Measurements from ENCODE around the gene KRTAP29-1.
"Not testable (repeated sequence)": the region's sequence is repeated elsewhere in the genome, so short reads cannot be mapped to it uniquely, and the experiment has no call there.

KRTAP29-1 gene, protein sequence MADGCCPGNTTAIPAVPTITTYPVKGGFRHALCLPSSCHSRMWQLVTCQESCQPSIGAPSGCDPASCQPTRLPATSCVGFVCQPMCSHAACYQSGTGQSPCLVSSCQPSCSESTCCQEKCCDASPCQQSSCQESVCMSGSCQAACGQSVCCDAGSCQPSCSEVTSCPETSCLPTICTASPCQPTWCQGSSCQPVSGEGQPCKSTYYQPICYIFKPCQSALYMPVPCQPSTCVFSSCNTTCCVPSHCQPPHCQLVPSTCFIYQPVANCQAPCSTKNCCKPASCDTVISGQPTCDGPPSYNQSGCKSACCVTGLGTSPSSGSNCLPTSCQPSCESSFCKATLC

DNA sequence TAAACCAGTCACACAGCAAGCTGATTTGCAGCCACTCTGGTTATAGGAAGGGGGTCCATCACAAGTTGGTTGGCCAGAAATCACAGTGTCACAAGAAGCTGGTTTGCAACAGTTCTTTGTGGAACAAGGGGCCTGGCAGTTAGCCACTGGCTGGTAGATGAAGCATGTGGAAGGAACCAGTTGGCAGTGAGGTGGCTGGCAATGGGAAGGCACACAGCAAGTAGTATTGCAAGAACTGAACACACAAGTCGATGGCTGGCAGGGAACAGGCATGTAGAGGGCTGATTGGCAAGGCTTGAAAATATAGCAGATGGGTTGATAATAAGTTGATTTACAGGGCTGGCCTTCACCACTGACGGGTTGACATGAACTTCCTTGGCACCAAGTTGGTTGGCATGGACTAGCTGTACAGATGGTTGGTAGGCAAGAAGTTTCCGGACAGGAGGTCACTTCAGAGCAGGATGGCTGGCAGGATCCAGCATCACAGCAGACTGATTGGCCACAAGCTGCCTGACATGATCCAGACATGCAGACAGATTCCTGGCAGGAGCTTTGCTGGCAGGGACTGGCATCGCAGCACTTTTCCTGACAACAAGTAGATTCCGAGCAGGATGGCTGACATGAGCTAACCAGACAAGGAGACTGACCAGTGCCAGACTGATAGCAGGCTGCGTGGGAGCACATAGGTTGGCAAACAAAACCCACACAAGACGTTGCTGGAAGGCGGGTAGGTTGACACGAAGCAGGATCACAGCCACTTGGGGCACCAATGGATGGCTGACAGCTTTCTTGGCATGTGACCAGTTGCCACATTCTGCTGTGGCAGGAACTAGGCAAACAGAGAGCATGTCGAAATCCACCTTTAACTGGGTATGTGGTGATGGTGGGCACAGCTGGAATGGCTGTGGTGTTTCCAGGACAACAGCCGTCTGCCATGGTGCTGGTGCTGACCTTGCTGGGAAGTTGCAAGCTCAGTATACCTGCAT, at the start of gene KRTAP29-1:
KRTAP29-1 (minus strand) TSS at position 936 of the 986 bp plus-strand sequence; CDS start at position 936, 0 bp downstream.
- no peak for DNase-seq

DNA sequence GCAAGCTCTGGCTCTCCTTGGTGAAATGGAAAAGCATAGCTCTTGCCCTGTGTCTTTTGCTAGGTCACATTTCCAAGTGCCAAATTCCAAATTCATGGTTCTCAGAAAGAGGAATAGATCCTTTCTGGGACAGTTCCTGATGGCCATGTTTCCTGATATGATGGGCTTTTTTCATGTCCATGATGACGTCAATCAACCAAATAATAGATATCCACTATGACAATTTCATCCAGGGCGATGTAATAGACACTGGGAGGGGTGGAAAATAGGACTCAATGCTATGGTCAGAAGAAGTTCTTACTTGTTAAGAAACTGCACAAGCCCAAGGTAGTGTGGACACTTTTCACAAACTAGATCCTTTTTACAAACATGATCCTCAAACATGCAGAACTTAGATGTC, 48.5 kb upstream of the KRTAP29-1 start:
- DNase-seq = no peak

DNA sequence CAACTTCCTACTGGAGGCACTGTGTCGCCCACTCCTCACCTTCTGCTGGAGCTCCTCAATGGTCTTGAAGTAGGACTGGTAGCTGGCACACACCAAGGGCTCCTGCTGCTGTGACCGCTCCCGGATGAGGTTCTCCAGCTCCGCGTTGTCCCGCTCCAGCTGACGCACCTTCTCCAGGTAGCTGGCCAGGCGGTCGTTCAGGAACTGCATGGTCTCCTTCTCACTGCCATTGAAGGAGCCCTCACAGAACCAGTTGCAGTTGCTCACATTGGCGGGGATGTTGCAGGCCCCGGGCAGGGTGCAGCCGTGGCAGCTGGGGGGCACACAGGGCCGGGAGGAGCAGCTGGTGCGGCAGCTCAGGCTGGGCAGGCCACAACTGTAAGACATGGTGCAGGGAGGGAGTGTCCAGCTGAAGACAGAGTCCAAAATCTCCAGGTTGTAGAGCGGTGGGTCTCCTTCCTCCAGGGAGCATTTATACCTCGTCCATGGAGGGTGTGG, 47.8 kb upstream of the KRTAP29-1 start, which contains the start of gene KRT33A:
KRT33A (minus strand) TSS at position 448 of the 498 bp plus-strand sequence; CDS start at position 387, 61 bp downstream.
- DNase-seq = not testable (repeated sequence)

DNA sequence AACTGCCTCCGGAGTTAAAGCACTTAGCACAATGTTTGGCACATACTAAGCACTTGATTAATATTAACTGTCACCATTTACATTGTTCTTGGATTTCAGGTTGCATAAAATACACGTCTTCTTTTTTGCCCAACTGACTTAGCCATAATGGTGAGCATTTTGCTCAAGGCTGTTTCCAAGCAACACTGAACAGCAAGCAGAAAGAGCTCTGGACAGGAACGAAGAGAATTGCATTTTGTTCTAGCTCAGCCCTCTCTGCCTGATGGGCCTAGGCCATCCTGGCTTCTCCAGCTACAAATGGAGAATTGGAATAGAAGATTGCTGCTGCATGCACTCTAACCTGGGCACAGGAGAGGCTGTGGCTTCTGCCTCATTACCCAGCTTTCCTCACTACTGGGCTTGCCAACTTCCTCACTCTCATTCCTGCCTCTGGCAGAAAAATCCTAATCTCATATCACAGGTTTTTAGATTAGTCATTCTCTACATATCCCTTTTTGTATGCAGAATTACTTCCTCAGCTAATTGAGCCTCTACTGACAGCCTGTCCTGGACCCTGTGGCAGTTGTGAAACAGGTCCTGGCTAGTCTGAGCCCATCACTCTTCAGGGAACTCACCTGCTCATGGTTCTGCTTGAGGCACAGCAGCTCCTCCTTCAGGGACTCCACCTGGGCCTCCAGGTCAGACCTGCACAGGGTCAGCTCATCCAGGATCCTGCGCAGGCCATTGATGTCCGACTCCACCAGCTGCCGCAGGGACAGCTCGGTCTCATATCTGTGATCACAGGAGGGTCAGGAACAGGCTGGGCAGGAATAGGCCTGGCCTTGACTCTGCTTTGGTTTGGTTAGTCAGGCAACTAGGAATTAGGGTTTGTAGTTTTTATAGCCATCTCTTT, 45.5 kb upstream of the KRTAP29-1 start:
- DNase-seq = no peak

DNA sequence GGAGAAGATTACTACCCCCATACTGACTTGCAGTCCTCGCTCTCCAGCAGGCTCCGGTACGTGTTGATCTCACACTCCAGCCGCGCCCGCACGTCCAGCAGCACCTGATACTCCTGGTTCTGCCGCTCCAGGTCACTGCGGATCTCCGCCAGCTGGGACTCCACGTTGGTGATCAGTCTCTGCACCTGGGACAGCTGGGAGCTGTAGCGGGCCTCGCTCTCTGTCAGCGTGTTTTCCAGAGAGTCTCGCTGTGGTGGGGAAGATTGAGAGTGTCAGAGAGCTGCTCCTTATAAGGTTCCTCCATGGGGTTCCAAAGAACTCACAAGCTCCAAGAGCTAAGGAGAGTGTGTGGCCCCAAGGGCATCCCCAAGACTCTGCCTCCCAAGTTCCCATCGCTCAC, 43.8 kb upstream of the KRTAP29-1 start:
- not testable (repeated sequence) for DNase-seq

DNA sequence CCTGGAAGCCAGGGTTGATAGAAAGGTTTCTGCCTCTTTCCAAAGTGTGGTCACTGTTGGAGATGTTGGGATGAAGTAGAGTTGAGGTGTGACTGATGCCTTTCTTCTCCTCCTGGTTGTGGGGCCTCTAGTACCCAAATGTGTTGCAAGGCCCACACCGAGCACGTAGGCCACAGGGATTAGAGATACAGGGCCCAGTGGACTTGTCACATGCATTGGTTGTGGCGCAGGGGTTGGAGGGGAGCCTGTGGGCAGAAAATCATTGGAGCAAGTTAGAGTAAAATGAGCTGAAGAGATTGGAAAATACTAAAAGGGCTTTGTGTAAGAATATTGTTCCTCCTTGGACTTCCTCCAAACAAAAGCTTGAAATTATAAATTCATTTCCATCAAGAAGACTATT, 43.3 kb upstream of the KRTAP29-1 start:
- DNase-seq = no peak

DNA sequence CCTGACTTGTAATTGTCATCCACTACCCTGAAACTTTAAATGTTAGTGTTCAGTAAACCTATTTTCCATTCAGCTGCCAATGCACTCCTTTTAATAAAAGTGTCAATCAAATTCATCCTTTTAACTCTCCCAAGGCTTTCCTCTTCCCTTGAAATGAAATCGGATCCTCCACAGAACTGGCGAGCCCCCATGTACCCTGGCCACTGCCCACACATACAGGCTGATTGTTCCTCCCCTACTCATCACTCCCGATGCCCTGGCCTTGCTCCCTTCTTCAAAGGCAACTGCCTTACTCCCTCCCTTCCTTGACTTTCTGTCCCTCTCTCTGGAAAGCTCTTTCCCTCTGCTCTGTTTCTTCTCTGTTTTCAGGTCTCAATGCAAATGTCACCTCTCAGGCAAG, 40.4 kb upstream of the KRTAP29-1 start:
- no peak for DNase-seq

DNA sequence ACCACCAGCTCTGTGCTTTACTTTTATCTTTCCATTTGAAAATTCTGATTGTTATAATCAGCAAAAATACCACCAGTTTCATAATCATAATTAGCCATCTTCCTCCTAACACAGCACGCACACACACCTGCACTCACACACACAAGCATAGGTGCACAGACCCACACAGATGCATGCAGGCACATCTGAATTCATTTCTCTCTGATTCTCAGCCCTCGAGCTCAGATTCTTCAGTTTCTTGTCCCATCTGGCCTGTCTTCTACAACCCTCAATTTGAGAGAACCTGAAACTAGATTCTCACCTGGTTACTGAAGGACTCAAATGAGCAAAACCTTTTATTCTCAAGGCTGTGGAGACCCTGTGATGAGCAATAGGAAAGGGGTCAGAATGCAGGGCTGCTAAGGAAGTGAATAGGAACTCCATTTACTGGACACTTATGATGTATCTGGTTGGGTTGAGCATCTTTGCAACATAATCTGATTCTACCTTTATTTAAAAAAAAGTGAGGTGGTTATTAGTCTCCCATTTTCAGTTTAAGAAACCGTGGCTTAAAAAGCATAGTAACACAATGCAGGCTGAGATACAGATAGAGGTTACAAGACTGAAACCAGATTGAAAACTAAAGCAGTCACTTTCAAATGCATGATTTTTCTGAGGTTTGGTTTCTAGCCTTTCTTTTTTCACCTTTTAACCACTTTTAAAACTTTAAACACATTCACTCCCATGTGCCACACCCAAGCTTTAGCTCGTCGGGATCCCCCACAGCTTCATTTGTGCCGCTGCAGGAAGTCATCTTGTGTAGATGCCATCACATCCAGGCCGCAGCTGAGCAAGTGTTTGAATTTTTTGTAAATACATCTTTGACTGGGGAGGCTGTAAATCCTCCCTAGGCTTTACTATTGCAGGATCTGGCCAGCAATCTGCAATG, 38.5 kb upstream of the KRTAP29-1 start:
- DNase-seq = no peak

DNA sequence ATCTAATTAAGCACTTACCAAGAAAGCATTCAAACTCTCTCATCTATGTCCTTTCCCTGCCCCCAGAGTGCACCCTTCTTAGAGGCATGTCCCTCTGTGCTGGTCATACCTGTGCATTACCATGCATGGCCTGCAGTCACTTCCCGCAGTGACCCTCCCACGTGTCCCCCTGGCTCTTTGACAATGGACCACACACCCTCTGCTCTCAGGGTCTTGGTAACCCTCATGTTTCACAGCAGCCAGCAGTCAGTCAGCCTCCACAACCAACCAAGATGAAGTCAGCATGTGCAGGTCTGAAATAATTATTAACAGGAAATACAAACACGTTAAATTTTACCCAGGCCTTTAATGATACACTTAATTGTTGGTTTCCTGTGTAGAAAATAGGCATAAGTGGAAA, 37.8 kb upstream of the KRTAP29-1 start:
- no peak for DNase-seq

DNA sequence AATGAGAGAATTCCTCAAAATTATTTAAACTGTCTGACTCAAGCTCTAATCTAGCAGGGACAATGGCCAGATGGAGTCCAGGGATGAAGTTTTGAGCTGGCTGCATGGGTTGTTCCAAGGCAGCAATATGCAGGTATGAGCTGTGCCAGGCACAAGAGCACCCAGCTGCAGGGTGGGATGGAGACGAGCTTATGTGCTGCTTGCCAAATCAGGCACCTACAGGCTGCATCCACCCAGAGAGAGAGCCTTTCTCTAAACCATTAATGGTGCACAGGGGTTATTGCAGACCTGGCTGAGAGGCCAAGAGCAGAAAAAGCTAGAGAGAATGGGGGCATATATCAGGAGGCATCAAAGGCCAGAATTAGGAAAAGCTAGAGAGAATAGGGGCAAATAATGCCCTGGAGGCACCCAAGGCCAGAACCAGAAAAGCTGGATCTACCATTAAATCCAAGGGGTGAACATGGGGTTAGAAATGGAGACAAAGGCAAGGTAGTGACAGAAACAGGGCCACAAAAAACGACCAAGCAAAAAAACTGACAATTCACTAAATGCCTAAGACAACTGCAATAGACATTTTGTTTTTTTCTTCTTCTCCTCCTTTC, 37.0 kb upstream of the KRTAP29-1 start:
- no peak for DNase-seq

DNA sequence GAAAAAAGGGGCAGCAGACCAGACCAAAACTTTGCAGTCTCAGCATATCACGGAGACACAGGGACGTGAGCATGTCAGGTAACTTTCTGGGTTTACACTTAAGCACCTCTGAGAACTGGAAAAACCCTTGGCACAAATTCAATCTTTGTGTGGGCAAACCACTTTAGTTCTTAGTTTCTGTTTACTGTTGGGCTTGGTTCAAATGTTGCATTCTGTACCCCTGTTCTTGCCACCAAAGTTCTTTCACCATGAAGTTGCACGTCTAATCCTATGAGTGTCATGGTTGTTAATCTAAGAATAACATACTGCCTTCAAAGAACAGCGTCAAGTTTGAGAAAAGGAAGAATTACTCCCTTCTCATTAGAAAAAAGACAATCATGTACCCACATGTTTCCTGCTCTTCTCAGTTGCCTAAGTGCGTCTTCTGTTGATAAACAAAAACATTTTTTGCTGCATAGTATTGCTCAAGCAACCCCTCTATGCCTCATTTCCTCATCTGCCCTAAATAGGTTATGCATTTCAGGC, 36.4 kb upstream of the KRTAP29-1 start:
- DNase-seq = no peak

DNA sequence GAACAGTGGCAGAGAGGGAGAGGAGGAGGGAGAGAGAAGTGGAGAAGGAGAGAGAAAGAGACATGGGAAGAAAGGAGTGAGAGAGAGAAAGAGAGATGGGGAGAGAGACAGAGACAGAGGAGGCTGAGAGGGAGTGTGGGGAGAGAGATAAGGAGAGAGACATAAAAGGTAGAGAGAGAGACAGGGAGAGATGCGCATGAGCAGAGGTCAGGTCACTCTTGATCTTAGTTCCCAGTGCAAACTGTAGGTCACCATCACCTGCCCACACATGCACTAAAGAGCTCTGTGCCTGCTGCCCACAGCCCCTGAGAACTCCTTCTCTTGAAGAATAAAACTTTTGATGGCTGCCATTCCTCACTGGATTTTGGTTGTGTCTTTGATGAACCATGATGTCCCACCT, 33.1 kb upstream of the KRTAP29-1 start:
- DNase-seq = no peak

DNA sequence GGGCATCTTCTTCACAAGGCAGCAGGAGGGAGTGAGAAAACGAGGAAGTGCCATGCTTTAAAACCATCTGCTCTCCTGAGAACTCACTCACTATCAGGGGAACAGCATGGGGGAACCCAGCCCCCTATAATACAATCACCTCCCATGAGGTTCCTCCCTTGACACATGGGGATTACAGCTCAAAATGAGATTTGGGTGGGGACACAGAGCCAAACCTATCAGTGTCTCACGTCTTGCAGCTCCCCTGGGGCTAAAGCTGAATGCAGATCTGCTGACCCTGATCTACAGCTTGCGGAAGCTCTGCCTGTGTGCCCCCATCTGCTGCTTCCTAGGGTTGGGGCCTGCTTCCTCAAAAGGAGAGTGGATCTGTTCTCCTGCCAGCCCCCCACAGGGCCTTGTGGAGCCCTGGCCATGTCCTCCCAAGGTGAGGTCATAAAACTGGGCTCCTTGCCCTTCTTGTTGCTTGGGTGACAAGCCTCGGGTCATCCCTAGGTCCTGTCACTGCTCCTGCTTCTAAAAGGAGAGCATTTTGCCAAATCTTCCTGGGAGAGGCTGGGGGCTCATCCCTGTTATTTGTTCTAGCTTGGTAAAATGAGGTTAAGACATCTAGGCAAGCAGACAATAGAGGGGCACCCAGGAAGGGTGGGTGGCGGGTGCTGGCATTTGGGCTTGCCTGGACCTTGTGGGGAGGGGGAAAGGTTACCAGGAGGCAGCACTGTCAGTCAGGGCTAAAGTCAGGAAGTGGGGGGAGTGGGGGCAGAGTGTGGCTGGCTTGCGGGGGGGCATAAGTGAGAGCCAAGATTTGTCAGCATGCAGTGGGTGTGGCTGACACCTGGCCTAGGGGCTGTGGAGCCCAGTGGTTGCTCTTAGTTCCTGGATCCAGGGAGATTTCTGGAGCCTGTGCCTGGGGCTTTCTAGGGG, 32.0 kb upstream of the KRTAP29-1 start:
- no peak for DNase-seq

DNA sequence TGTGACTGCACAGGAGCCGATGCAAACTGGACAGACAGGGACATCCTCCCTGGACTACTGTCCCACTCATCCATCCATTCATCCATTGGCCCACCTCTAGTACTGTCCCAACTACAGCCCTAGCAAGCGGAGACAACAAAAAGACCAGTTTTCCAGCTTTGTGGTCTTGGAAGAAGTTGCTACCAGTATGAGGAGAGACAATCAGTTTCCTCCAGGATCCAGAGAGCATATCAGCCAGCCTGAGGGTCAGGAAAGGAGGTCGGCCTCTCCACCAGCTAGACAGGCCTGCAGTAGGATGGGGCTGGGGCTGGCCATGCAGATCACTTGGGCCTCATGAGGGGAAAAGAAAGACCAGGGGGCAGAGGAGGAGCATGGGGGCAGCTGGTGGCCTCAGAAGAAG, 31.2 kb upstream of the KRTAP29-1 start:
- no peak for DNase-seq

DNA sequence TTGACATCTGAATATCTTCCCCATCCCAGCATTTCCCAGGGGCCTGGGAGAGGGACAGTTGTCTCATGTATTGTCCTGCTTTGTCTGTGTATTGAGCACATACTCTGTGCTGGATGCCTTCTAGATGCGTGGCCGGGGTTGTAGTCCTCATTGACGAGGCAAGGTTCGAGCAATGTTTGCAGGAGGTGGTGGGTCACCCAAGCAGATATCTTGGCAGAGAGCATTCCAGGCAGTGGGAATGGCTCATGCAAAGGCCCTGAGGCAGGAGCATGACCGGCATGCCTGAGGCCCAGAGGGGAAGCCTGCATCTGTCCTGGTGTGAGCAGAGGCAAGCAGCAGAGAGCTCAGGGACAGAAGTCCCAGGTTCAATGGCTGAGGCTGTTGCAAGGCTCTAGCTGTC, 30.4 kb upstream of the KRTAP29-1 start:
- DNase-seq = no peak

DNA sequence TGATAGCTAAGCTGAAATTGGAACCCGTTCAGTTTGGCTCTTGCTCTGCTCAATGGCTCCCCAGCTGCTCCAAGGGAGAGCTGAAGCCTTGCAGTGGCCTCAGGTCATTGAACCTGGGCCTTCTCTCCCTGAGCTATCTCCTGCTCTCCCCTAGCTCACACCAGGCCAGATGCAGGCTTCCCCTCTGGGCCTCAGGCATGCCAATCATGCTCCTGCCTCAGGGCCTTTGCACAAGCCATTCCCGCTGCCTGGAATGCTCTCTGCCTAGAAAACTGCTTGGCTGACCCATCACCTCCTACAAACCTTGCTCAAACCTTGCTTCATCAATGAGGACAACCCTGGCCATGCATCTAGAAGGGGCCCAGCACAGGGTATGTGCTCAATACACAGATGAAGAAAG, 29.6 kb upstream of the KRTAP29-1 start:
- no peak for DNase-seq

DNA sequence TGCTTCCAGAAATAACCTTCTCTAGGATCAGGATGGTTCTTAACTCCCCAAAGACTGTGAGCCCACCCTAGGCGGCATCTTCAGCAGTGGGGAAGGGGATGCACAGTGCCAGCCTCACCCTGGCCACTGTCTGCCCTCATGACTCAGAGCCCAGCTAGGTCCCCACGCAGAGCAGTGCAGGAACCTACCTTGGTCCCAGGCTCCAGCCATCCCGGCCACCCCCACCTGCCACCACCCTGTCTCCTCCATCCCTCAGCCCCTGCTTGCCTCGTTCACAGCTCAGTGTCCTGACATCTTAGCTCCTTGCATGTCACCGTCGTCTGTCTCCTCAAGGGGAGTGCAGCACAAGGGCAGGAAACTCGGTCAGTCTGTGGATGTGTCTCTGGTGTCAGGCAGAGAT, 29.0 kb upstream of the KRTAP29-1 start:
- no peak for DNase-seq

DNA sequence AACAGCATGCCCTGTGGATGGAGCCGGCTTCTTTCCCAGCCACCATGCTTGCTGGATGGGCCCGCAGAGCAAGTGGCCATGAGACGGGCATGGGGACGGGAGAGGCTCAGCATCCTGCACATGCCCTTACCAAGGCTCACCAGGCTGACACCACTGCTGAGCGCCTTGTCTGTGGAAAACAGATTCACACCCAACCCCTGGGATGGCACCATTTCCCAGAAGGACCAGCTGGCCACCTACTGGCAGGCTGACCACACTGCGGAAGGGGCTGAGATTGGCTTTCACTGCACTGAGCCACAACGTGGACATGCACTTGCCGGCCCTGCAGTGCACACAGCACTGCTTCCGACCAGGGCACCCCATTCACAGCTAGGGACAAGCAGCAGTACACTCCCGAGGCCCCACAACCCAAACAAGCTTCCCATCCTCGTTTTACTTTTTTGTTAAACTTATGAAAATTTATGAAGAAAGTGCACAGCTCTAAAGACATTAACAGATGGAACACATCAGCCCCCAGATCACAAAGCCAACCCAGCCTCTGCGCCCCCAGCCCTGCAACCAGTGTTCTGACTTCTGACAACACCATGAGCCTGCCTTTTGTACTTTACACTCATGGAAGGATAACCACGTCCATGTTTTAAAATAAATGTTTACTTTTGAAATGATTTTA, 26.8 kb upstream of the KRTAP29-1 start:
- no peak for DNase-seq

DNA sequence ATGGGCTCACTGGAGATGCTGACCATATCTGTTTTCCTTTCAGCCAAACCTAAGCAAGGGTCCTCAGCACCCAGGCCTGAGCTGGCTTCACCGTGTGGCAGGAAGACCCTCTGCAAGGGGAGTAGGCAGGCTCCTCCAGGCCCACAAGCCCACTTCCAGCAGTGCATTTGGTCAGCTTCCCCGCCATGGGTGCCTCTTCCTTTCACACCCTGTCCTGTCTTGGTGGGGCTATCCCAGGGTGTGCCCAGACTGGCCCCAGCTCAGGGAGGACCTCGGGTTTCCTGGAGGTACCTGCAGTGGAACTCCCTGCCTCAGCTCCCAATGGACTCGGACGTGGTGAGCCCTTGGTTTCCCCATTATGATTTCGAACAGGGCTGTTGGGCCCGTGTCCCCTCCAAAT, 25.6 kb upstream of the KRTAP29-1 start:
- no peak for DNase-seq
